HG03521 (cell line): ENCODE measurements around the gene SNAI3.
A peak's percentile ranks its signal among the peaks of the same experiment; 100 is the strongest.

Experiments used
- ATAC-seq: cut with Tn5 transposase; IDR thresholded peaks from one replicate; pipeline ENCODE4 v1.9.1; 2021; ENCODE audit warnings: mild to moderate bottlenecking, moderate library complexity; ENCODE audit not compliant: unreplicated experiment

The SNAI3 gene

GRCh38 chr16:88686439-88687253 is at the start of gene SNAI3:
Gene SNAI3, minus strand, starts transcription at chr16:88686507. Its CDS starts 101 bp downstream, at chr16:88686406.
- peak; percentile 58 for ATAC-seq

- ATAC-seq, result no peak
These were observed 49.8 kb upstream of the SNAI3 start for GRCh38 chr16:88736088-88736487.

- ATAC-seq, result no peak
These were observed 49.3 kb upstream of the SNAI3 start for GRCh38 chr16:88735616-88736015.

- no peak for ATAC-seq
These were observed 48.8 kb upstream of the SNAI3 start for GRCh38 chr16:88735121-88735520.

GRCh38 chr16:88734361-88734728 is 48.0 kb upstream of the SNAI3 start:
- no peak for ATAC-seq

- ATAC-seq, result no peak
These were observed 47.5 kb upstream of the SNAI3 start for GRCh38 chr16:88733630-88734360.

- no peak for ATAC-seq
These were observed 46.6 kb upstream of the SNAI3 start for GRCh38 chr16:88732961-88733294.

- ATAC-seq, result no peak
These were observed 46.1 kb upstream of the SNAI3 start for GRCh38 chr16:88732172-88732960.

- ATAC-seq, result no peak
These were observed 45.4 kb upstream of the SNAI3 start for GRCh38 chr16:88731699-88732098.

- ATAC-seq, result no peak
These were observed 44.6 kb upstream of the SNAI3 start for GRCh38 chr16:88730632-88731607.

GRCh38 chr16:88727871-88728270 is 41.6 kb upstream of the SNAI3 start:
- ATAC-seq, result no peak

GRCh38 chr16:88726981-88727380 is 40.7 kb upstream of the SNAI3 start:
- no peak for ATAC-seq

- no peak for ATAC-seq
These were observed 40.1 kb upstream of the SNAI3 start for GRCh38 chr16:88726408-88726749.

GRCh38 chr16:88725609-88726407 is 39.5 kb upstream of the SNAI3 start:
- no peak for ATAC-seq

- ATAC-seq, result no peak
These were observed 38.7 kb upstream of the SNAI3 start for GRCh38 chr16:88724855-88725555.

GRCh38 chr16:88723911-88724310 is 37.6 kb upstream of the SNAI3 start:
- no peak for ATAC-seq

- no peak for ATAC-seq
These were observed 37.2 kb upstream of the SNAI3 start for GRCh38 chr16:88723507-88723887.

- no peak for ATAC-seq
These were observed 36.6 kb upstream of the SNAI3 start for GRCh38 chr16:88722784-88723506.
